Femur (tissue), 1 donor: ENCODE measurements around the gene SATB1.
"Not testable (repeated sequence)": the region's sequence is repeated elsewhere in the genome, so short reads cannot be mapped to it uniquely, and the experiment has no call there.

Experiments
- DNase-seq: peaks from one replicate; pipeline ENCODE4 v3.0.0-alpha.2; 2017

The SATB1 gene

GRCh38 chr3:18424729-18425640 is at the start of gene SATB1:
Gene SATB1, minus strand, starts transcription at chr3:18425339. Its CDS starts 4,372 bp downstream, at chr3:18420967.
- peak; percentile 90 for DNase-seq

- DNase-seq: no peak
Observed at GRCh38 chr3:18474202-18474601, 49.1 kb upstream of the SATB1 start.

- DNase-seq: no peak
Observed at GRCh38 chr3:18469775-18470174, 44.6 kb upstream of the SATB1 start.

- DNase-seq: no peak
Observed at GRCh38 chr3:18466136-18466535, 41.0 kb upstream of the SATB1 start.

GRCh38 chr3:18454766-18455165 is 29.6 kb upstream of the SATB1 start:
- no peak for DNase-seq

GRCh38 chr3:18449618-18450017 is 24.5 kb upstream of the SATB1 start:
- not testable (repeated sequence) for DNase-seq

GRCh38 chr3:18447720-18448119 is 22.6 kb upstream of the SATB1 start:
- DNase-seq: no peak

GRCh38 chr3:18446149-18446825 is 21.1 kb upstream of the SATB1 start:
- DNase-seq: no peak

GRCh38 chr3:18445401-18446148 is 20.4 kb upstream of the SATB1 start:
- peak; percentile 35 for DNase-seq

GRCh38 chr3:18444595-18445400 is 19.7 kb upstream of the SATB1 start:
- DNase-seq: peak; percentile 77

GRCh38 chr3:18443665-18444594 is 18.8 kb upstream of the SATB1 start:
- peak; percentile 39 for DNase-seq

GRCh38 chr3:18442756-18443664 is 17.9 kb upstream of the SATB1 start:
- no peak for DNase-seq

GRCh38 chr3:18441551-18441950 is 16.4 kb upstream of the SATB1 start:
- DNase-seq: no peak

GRCh38 chr3:18440066-18440722 is 15.1 kb upstream of the SATB1 start:
- DNase-seq: no peak

GRCh38 chr3:18439281-18439680 is 14.1 kb upstream of the SATB1 start:
- DNase-seq: no peak

GRCh38 chr3:18438586-18438985 is 13.4 kb upstream of the SATB1 start:
- DNase-seq: no peak

- no peak for DNase-seq
Observed at GRCh38 chr3:18436213-18436612, 11.1 kb upstream of the SATB1 start.

- no peak for DNase-seq
Observed at GRCh38 chr3:18434711-18435110, 9.6 kb upstream of the SATB1 start.

GRCh38 chr3:18432752-18433151 is 7.6 kb upstream of the SATB1 start:
- no peak for DNase-seq

GRCh38 chr3:18431266-18431665 is 6.1 kb upstream of the SATB1 start:
- no peak for DNase-seq
